Stimulated activated CD4-positive, alpha-beta T cell treated with anti-CD3 and anti-CD28 coated beads, Interleukin-12 subunit alpha, Interleukin-12 subunit beta, amount 100 ng/mL, for 48 hours (primary cell): ENCODE results near the gene GOLGA8S.
"Not testable (repeated sequence)": the region's sequence is repeated elsewhere in the genome, so short reads cannot be mapped to it uniquely, and the experiment has no call there.

ENCODE experiments used
- DNase-seq, 3 donors: peaks; one replicate each; pipeline ENCODE4 v3.0.0-alpha.2; 2020; ENCODE audit warnings: low read depth in 2 of 3, low spot score in 1 of 3

Gene GOLGA8S, protein sequence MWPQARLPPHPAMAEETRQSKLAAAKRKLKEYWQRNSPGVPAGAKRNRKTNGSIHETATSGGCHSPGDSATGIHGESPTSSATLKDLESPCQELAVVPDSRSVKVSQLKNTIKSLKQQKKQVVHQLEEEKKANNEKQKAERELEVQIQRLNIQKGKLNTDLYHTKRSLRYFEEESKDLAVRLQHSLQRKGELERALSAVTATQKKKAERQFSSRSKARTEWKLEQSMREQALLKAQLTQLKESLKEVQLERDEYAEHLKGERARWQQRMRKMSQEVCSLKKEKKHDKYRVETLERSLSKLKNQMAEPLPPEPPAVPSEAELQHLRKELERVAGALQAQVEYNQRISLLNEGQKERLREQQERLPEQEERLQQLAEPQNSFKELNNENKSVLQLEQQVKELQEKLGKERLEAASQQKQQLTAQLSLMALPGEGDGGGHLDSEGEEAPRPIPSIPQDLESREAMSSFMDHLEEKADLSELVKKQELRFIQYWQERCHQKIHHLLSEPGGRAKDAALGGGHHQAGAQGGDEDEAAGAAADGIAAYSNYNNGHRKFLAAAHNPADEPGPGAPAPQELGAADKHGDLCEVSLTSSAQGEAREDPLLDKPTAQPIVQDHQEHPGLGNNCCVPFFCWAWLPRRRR

DNA sequence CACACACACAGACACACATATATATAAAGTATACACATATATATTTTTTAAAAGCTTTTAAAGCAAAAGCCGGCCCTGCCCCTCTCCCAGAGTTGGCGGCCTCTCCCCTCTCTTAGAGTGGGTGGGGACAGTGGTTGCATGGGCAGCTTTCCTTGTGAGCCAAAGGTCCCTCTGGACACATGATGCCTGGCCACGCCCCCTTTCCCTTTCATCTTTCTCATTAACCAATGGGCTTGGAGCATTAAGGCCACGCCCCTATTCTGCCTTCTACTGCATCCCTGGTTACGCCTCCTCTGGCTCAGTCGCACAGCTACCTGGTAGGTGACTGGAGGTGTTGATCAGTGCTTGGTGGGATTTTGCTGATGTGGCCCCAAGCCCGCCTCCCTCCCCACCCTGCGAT is at the start of gene GOLGA8S:
TSS of gene GOLGA8S (plus strand) at position 301 of the 400 bp plus-strand sequence. CDS start at position 363, 62 bp downstream.
- not testable (repeated sequence) for DNase-seq

DNA sequence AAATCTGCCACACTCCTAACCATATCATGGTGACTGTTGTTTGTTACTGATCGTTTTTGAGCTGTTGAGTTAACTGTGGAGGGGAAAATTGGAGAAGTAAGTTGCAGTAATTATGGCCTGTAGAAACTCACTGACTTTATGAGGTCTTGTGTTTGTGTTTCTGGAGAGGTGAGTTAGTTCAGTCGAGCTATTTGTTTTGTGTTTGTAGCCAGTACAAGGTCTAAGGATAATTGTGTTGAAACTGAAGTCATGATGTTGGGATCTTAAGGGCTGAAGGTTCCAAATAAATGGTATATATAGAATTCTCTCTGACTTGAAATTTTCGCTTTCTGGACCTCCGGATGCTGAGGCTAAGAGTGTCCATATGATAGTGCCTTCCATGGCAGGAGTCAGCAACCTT is 49.7 kb upstream of the GOLGA8S start:
- DNase-seq, result not testable (repeated sequence)

DNA sequence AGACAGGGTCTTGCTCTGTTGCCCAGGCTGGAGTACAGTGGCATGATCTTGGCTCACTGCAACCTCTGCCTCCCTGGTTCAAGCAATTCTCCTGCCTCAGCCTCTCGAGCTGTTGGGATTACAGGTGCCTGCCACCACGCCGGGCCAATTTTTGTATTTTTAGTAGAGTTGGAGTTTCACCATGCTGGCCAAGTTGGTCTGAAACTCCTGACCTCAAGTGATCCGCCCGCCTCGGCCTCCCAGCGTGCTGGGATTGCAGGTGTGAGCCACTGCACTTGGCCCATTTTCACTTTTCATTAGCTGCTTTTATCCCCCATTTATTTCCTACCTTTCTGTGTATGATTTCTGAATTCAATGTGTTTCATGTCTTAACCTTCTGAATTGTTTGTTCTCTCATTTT is 48.6 kb upstream of the GOLGA8S start:
- not testable (repeated sequence) for DNase-seq

DNA sequence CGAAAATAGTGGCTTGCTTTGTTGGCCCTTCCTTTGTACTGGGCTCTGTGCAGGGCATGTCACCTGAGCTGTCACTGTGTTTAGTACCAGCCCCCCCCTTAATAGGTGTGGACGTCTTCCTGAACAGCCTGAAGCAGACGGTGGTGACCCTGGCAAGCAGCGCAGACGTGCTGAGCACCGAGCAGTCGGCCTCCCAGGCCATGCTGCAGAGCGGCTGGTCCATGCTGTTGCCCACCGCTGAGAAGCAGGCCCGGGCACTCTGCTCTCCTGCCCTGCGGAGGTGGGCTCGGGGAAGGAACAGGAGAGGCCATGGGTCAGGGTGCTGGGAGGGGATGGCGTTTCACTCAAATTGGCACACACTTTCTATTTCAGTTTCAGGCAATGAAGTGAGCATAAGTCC is 43.3 kb upstream of the GOLGA8S start:
- DNase-seq, result not testable (repeated sequence)

DNA sequence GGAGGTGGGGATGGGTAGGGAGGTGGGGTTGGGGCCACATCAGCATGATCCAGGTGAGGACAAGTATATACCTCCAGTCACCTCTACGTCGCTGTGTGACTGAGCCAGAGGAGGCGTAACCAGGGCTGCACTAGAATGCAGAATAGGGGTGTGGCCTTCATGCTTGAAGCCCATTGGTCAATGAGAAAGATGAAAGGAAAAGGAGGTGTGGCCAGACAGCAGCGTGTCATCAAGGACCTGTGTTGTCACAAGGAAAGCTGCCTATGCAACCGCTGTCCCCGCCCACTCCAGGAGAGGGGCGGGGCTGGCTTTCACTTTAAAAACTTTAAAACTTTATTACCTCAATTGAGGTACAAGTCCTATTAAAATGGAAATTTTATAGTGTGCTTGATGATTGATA is 20.5 kb upstream of the GOLGA8S start, which contains the start of gene GOLGA6L26:
TSS of gene GOLGA6L26 (minus strand) at position 101 of the 400 bp plus-strand sequence. CDS start at position 40, 61 bp downstream.
- DNase-seq, result not testable (repeated sequence)

DNA sequence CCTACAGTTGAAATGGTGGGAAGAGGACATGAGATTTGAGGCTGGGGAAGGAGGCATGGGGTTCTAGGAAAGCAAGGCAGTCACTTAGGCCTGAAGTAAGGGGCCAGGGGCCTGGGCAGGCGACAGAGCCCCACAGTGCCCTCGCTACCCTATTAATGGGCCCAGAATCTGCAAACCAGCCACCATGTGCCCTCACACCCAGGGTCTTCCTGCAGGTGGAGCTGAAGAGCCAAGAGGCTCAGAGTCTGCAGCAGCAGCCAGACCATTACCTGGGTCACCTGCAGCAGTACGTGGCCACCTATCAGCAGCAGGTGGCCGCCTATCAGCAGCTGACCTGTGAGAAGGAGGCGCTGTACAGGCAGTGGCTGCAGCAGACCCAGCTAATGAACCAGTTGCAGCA is 8.1 kb downstream of the GOLGA8S start:
- not testable (repeated sequence) for DNase-seq

DNA sequence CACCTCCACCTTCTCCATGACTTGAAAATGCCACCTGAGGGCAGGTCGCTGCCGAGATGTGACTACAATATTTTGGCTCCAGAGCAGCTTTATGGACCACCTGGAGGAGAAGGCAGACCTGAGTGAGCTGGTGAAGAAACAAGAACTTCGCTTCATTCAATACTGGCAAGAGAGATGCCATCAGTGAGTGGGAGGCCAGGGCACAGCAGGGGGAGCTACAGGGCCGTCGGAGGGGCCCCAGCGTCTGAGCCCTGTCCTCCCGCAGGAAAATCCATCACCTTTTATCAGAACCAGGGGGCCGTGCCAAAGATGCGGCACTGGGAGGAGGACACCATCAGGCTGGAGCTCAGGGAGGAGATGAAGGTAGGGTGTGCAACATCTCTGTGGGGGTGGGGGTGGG is 9.7 kb downstream of the GOLGA8S start:
- not testable (repeated sequence) for DNase-seq

DNA sequence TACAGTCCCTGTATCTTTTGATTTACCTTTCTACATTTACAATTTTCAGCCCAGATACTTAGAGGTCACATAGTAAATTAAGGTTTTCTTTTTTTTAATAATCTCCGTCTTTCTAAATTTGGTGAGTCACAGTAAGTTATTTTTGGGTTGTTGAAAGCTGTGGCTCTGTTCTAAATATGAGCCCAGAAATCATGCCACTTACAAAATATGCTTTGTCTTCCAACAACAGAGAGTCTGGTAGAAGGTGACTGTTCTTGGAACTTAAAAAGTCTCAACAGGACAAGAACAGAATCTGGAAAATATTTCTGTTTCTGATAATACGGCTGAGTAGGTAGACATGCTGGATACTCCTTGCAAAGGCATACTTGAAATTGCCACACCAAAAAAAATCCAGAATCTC is 16.0 kb downstream of the GOLGA8S start:
- no peak for DNase-seq

DNA sequence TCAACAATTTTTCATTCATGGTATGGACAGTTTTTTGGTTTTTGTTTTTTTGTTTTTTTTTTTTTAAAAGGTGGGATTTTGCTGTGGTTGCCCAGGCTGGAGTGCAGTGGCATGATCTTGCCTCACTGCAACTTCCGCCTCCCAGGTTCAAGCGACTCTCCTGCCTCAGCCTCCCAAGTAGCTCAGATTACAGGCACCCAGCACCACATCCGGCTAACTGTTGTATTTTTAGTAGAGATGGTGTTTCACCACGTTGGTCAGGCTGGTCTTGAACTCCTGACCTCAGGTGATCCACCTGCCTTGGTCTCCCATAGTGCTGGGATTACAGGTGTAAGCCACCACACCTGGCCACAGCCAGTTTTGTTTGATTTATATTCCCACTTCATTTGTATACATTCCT is 16.6 kb downstream of the GOLGA8S start:
- DNase-seq, result not testable (repeated sequence)

DNA sequence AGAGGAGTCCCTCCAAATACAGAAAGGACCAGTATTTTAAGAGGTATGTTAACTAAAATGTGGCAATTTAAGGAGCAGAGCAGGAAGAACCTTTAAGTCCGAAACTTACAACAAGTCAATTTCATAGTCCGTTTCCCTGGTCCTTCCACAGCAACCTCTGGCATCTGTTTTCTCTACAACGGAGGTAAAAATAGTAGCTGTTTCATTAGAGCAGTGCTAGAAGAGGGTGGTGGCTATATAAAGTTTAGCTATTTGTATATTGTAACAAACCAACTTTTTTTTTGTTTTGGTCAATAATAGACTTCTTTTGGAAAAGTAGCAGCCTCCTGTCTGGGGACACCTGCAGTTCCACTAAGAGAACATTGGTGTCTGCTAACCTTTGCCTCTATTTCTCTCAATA is 17.3 kb downstream of the GOLGA8S start:
- not testable (repeated sequence) for DNase-seq

DNA sequence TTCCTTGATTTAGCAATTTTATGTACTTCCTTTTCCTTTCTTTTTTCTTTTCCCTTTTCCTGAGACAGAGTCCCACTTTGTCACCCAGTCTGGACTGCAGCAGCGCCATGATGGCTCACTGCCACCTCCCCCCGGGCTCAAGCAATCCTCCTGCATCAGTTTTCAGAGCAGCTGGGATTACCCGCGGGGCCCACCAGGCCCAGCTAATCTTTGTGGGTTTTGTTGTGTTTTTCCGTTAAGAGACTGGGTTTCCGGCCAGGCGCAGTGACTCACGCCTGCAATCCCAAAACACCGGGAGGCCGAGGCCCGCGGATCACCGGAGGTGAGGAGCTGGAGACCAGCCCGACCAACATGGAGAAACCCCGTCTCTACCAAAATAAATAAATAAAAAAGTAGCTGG is 17.7 kb downstream of the GOLGA8S start:
- no peak for DNase-seq

DNA sequence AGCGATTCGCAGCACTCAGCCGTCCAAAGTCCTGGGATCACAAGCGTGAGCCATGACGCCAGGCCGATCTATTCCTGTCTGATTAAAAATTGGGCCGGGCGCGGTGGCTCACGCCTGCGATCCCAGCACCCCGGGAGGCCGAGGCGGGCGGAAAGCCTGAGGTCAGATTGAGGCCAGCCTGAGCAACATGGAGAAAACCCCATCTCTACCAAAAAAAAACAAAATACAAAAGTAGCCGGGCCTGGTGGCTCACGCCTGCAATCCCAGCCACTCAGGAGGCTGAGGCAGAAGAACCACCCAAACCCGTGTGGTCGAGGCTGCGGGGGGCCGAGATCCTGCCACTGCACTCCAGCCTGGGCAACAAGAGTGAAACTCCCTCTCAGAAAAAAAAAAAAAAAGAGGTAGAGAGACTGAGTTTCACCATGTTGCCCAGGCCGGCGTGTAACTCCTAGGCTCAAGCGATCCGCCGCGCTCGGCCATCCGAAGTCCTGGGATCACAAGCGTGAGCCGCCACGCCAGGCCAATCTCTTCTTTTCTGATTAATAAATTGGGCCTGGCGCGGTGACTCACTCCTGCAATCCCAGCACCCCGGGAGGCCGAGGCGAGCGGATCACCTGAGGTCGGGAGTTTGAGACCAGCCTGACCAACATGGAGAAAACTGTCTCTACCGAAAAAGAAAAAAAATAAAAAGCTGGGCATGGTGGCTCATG is 18.5 kb downstream of the GOLGA8S start:
- not testable (repeated sequence) for DNase-seq

DNA sequence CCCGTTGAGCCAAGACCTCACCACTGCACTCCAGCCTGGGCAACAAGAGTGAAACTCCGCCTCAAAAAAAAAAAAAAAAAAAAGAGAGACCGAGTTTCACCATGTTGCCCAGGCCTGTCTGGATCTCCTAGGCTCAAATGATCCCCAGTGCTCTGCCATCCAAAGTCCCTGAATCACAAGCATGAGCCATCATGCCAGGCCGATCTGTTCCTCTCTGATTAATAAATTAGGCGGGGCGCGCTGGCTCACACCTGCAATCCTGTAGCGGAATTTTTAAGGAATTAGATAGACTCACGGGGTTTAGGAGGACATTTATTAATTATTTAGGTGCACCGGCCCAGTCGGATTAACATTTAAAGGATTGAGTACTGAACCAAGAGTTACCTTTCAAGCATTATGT is 19.7 kb downstream of the GOLGA8S start:
- DNase-seq, result not testable (repeated sequence)

DNA sequence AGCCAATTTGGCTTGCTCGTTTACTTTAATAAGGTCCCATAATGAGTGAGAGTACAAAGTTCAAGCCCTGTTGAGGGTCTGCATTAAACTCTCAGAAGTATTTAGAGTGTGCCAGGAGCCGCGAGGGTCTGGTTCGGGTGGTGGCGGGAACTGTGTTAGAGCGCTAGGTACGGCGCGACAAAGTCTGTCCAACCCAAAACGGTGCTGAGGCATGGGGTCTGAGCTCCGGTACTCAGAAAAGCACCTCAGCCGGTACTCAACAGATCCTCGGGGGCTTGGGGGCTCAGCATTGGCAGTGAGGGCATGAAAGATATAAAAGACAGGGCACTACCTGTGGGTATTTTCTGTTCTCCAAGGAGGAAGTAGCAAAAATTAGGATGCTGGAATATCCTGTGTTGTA is 24.4 kb downstream of the GOLGA8S start:
- not testable (repeated sequence) for DNase-seq

DNA sequence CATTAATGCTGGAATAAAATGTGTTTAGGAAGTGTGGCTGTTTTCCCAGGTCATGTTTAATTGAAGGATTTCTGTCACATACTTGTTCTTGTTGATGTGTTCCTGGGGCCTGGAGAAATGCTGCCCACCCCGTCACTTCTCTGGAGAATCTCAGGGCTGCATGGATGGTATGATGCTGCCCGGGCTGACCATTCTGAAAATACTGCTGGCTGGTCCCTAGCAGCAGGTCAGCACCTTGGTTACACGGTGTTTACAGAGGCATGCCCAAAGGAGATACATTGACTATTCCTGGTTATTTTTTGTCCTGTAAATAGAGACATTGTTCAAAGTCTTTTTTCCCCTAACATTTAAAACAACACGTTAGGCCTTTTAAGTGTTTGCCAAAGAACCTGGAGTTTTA is 26.2 kb downstream of the GOLGA8S start:
- not testable (repeated sequence) for DNase-seq

DNA sequence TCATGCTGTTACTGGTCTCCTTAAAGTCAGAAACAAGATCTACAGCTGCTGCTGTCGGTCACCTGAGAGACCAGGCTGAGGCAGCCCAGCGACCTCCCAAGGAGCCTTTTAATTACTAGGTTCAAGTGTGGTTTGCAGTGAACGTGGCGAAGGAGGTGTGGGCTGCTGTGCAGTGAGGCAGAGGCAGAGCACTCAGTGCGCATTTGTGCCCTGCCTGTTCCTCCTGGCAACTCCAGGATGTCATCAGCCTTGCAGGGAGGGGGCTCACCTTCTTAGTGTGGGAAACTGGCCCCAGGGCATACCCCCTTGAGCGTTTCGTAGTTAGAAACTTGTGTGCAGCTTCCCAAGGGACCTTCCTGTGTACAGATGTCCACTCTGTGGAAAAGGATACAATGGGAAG is 26.6 kb downstream of the GOLGA8S start:
- DNase-seq, result not testable (repeated sequence)

DNA sequence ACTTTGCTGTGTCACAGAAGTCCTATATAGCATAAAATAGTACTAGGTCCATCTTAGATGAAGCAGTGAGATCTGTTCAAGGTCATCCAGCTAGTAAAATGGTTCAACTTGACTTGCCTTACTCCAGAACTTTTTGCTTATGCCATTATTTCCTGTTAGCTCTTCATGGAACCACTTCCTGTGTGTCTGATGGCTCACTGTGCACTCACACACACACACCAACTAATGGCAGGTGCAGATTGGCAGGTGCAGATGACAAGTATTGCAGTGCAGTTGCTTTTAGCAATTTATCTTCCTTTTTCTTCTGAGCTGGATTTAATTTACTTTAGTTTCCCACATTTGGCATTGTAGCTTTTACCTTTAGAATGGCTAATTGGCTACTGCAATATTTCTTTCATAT is 29.8 kb downstream of the GOLGA8S start:
- DNase-seq, result no peak

DNA sequence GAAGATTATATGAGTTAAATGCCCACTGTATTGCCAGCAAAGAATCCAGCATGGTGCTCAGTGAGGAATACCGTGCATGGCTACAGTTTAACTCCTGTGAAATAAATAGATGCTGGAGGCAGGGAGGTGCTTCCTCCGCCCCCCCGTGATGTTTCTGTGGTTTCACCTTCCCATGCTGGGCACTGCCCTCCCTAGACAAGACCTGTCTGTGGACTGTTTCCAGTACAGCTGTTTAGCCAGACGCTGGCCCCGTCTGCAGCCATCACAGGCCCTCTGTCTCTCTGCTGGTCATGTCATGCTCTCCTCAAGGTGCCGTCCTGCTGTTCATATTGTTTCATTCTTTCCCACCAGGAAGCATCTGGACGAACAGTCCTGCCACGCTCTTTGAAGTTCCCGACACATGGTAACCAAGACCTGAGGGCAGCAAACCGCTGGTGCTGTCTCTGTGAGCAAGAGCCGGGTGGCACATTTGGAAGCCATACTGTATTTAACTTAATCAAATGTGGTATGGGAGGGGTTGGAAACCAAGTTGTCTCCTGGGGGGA is 31.4 kb downstream of the GOLGA8S start:
- DNase-seq, result no peak

DNA sequence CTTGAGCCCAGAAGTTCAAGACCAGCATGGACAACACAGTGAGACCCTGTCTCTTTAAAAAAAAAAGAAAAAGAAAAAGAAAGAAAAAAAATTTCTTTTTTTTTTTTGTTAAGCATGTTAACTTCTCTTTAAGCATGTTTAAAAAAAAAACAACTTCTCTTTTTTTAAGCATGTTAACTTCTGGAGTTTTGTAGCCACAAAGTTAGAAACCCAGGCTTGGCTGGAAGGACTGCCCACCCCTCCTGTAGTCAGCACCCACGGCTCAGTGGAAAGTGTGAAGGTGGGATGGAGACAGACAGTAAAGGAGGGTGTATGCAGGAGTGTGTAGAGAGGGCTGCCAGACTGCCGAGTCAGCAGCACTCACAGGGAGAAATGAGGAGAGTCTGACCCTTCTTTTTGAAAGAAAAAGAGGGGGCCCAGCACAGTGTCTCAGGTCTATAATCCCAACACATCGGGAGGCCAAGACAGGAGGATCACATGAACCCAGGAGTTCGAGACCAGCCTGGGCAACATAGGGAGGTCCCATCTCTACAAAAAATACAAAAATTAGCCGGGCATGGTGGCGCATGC is 33.2 kb downstream of the GOLGA8S start:
- DNase-seq, result no peak

DNA sequence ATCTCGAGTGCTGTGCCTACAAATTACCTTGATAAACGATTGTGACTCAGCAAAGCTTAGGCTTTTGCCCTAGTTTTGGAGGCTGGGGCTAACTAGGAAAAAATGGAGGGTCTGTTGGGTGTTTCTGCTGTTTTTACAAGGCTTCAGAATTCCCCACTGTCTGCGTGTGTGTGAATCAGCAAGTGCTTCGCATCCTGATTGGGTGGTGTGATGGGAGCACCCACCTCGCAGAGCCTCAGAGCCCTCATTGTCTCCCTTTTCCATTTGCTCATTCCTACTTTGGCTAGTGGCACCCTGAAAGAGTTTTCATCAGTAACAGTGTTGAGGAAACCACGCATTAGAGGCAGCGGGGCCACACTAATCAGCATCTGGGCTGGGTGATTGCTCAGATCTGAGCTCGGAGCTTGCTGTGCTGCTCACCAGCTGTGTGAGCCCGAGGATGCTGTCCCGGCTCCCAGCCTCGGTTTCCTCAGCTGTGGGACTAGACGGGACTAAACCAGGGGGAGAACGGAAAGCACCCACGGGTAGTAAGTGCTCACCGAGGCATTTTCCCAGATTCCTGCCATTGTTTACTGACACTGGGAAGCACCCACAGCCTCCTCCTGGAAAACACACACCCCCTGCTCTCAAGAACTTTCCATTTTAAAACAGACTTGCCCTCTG is 40.6 kb downstream of the GOLGA8S start:
- DNase-seq, result no peak

DNA sequence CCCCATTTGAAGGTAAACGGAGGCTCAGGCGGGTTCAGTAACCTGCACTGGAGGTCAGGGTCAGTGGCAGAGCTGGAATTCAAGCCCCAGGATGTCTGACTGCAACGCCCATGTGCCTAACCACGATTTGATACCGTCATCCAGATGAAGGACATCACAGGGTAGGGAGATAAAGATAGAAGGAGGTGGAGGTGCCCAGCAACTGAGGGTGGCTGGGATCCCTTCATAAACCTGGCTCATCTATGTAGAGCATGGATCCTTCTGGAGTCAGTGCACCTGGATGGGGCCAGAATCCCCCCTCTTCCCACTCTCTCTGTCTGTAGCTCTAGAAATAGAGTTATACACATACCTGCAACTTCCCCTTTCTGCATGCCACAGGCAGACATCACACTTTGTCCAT is 41.3 kb downstream of the GOLGA8S start:
- no peak for DNase-seq
